Mononuclear cell (primary cell): ENCODE data around the gene ALCAM. TPM values are rescaled to one million over a fixed set of nuclear protein-coding genes. Genes with fewer than 3 reads are reported as not detected.

Experiments used
- H3K27me3 ChIP-seq: 2 replicates; pipeline ENCODE4 v1.6.0; 2011; ENCODE audit warnings: low read length, control low read depth; ENCODE audit not compliant: insufficient read depth
- H3K4me1 ChIP-seq: 2 replicates; pipeline ENCODE4 v1.5.1; 2011; ENCODE audit warnings: mild to moderate bottlenecking, low read length, control low read depth; ENCODE audit not compliant: insufficient read depth
- H3K4me3 ChIP-seq: 2 replicates; pipeline ENCODE4 v1.5.1; 2011; ENCODE audit warnings: mild to moderate bottlenecking, low read length, moderate library complexity
- H3K9me3 ChIP-seq: 2 replicates; pipeline ENCODE4 v1.5.1; 2011; ENCODE audit warnings: low read depth, mild to moderate bottlenecking, control low read depth, low read length
- total RNA-seq: library from RNA; depleted of rRNA; stranded (reverse); fragments of >200 nt; gene quantifications from one replicate; pipeline ENCODE4 v1.2.3, GENCODE V29; 2012

ALCAM gene
- total RNA-seq, 1 donor: 13.4 TPM

GRCh38 chr3:105526360-105527111 is 159.8 kb downstream of the ALCAM start:
- H3K4me1 ChIP-seq: no peaks in the 10 kb centered on the region
- no peaks in the 10 kb centered on the region for H3K9me3 ChIP-seq
- H3K4me3 ChIP-seq: no peak overlapping the region
- no peaks in the 10 kb centered on the region for H3K27me3 ChIP-seq

- Histone ChIP-seq H3K9me3 (no peaks in the 10 kb centered on the region), H3K4me1 (no peaks in the 10 kb centered on the region), H3K4me3 (no peak overlapping the region), H3K27me3 (no peaks in the 10 kb centered on the region)
Measured at GRCh38 chr3:105527535-105527934, 160.8 kb downstream of the ALCAM start.

GRCh38 chr3:105527949-105528348 is 161.2 kb downstream of the ALCAM start:
- Histone ChIP-seq H3K4me1 (no peaks in the 10 kb centered on the region), H3K9me3 (no peaks in the 10 kb centered on the region), H3K27me3 (no peaks in the 10 kb centered on the region), H3K4me3 (no peak overlapping the region)

GRCh38 chr3:105528955-105529354 is 162.2 kb downstream of the ALCAM start:
- H3K4me1 ChIP-seq: no peaks in the 10 kb centered on the region
- no peak overlapping the region for H3K4me3 ChIP-seq
- no peaks in the 10 kb centered on the region for H3K9me3 ChIP-seq
- H3K27me3 ChIP-seq: no peaks in the 10 kb centered on the region

GRCh38 chr3:105529456-105529855 is 162.7 kb downstream of the ALCAM start:
- no peak overlapping the region for H3K4me3 ChIP-seq

GRCh38 chr3:105532251-105532650 is 165.5 kb downstream of the ALCAM start:
- no peaks in the 10 kb centered on the region for H3K9me3 ChIP-seq
- H3K4me3 ChIP-seq: no peak overlapping the region
- no peaks in the 10 kb centered on the region for H3K27me3 ChIP-seq
- no peaks in the 10 kb centered on the region for H3K4me1 ChIP-seq

More at GRCh38 chr3:105529456-105529855, 162.7 kb downstream of the ALCAM start:
- Histone ChIP-seq H3K27me3 (no peaks in the 10 kb centered on the region), H3K4me1 (no peaks in the 10 kb centered on the region), H3K9me3 (no peaks in the 10 kb centered on the region)

GRCh38 chr3:105533960-105534359 is 167.3 kb downstream of the ALCAM start:
- Histone ChIP-seq H3K9me3 (no peaks in the 10 kb centered on the region), H3K4me3 (no peak overlapping the region), H3K4me1 (no peaks in the 10 kb centered on the region), H3K27me3 (no peaks in the 10 kb centered on the region)

- H3K9me3 ChIP-seq: no peaks in the 10 kb centered on the region
- no peak overlapping the region for H3K4me3 ChIP-seq
- no peaks in the 10 kb centered on the region for H3K4me1 ChIP-seq
- H3K27me3 ChIP-seq: no peaks in the 10 kb centered on the region
Measured at GRCh38 chr3:105534491-105534890, 167.8 kb downstream of the ALCAM start.

- no peaks in the 10 kb centered on the region for H3K9me3 ChIP-seq
- H3K4me3 ChIP-seq: no peak overlapping the region
- no peaks in the 10 kb centered on the region for H3K4me1 ChIP-seq
- no peaks in the 10 kb centered on the region for H3K27me3 ChIP-seq
Measured at GRCh38 chr3:105537371-105538080, 170.8 kb downstream of the ALCAM start.

GRCh38 chr3:105538483-105538882 is 171.8 kb downstream of the ALCAM start:
- Histone ChIP-seq H3K9me3 (no peaks in the 10 kb centered on the region), H3K4me1 (no peaks in the 10 kb centered on the region), H3K27me3 (no peaks in the 10 kb centered on the region), H3K4me3 (no peak overlapping the region)

- Histone ChIP-seq H3K4me3 (no peak overlapping the region), H3K4me1 (no peaks in the 10 kb centered on the region), H3K9me3 (no peaks in the 10 kb centered on the region), H3K27me3 (no peaks in the 10 kb centered on the region)
Measured at GRCh38 chr3:105539897-105540296, 173.2 kb downstream of the ALCAM start.

GRCh38 chr3:105542282-105543019 is 175.7 kb downstream of the ALCAM start:
- H3K9me3 ChIP-seq: no peaks in the 10 kb centered on the region
- H3K4me3 ChIP-seq: no peak overlapping the region
- no peaks in the 10 kb centered on the region for H3K4me1 ChIP-seq
- no peaks in the 10 kb centered on the region for H3K27me3 ChIP-seq

- no peaks in the 10 kb centered on the region for H3K9me3 ChIP-seq
- H3K4me1 ChIP-seq: no peaks in the 10 kb centered on the region
- no peak overlapping the region for H3K4me3 ChIP-seq
- no peaks in the 10 kb centered on the region for H3K27me3 ChIP-seq
Measured at GRCh38 chr3:105545051-105545450, 178.3 kb downstream of the ALCAM start.

GRCh38 chr3:105553851-105554250 is 187.1 kb downstream of the ALCAM start:
- Histone ChIP-seq H3K27me3 (no peaks in the 10 kb centered on the region), H3K4me1 (no peaks in the 10 kb centered on the region), H3K4me3 (no peak overlapping the region), H3K9me3 (no peaks in the 10 kb centered on the region)

GRCh38 chr3:105555206-105555605 is 188.5 kb downstream of the ALCAM start:
- Histone ChIP-seq H3K9me3 (no peaks in the 10 kb centered on the region), H3K27me3 (no peaks in the 10 kb centered on the region), H3K4me3 (no peak overlapping the region), H3K4me1 (no peaks in the 10 kb centered on the region)
